Endothelial cell of umbilical vein (primary cell): Measurements from ENCODE around the gene HDAC4.

ENCODE experiments used
- FOS ChIP-seq: IDR thresholded peaks from 2 replicates; pipeline ENCODE4 v1.6.1; 2011; ENCODE audit warnings: mild to moderate bottlenecking, low read length, moderate library complexity, borderline replicate concordance; ENCODE audit not compliant: insufficient read depth
- MYC ChIP-seq: IDR thresholded peaks from one replicate; pipeline ENCODE4 v1.6.1; 2011; ENCODE audit warnings: mild to moderate bottlenecking, low read depth, low read length
- POLR2A ChIP-seq: IDR thresholded peaks from 2 replicates; pipeline ENCODE4 v1.6.1; 2012; ENCODE audit warnings: low read depth, mild to moderate bottlenecking, control low read depth, low read length
- TF ChIP-seq, protein P1 (sequence below), 2 donors: IDR thresholded peaks; 1 replicate in 1 of 2; 2 replicates in 1 of 2; pipeline ENCODE4 v1.5.1; 2011; ENCODE audit warnings: low read length in 2 of 2, mild to moderate bottlenecking in 2 of 2, moderate library complexity in 2 of 2, control low read depth in 1 of 2, inconsistent platforms in 1 of 2, low read depth in 1 of 2; ENCODE audit not compliant: insufficient read depth in 1 of 2; ENCODE audit errors: extremely low read depth in 1 of 2

DNA sequence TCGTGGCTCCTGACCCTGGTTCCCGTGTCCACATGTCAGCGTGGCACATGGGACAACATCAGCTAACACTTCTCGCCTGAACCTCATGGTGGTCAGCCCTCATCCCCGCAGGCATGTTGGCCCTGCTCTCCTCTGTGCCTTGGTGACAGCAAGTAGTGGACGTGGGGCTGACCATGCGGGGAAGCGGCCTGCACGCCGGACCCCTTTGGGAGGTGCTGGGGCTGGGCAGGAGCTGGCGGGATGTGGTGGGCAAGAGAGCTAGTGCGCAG is 303.5 kb downstream of the HDAC4 start:
- no peak for TF ChIP-seq FOS
- no peak for TF ChIP-seq POLR2A
- TF ChIP-seq, protein P1, sequence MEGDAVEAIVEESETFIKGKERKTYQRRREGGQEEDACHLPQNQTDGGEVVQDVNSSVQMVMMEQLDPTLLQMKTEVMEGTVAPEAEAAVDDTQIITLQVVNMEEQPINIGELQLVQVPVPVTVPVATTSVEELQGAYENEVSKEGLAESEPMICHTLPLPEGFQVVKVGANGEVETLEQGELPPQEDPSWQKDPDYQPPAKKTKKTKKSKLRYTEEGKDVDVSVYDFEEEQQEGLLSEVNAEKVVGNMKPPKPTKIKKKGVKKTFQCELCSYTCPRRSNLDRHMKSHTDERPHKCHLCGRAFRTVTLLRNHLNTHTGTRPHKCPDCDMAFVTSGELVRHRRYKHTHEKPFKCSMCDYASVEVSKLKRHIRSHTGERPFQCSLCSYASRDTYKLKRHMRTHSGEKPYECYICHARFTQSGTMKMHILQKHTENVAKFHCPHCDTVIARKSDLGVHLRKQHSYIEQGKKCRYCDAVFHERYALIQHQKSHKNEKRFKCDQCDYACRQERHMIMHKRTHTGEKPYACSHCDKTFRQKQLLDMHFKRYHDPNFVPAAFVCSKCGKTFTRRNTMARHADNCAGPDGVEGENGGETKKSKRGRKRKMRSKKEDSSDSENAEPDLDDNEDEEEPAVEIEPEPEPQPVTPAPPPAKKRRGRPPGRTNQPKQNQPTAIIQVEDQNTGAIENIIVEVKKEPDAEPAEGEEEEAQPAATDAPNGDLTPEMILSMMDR (IDR thresholded peaks at IDR 0.05; ENCODE audit: extremely low read depth in 1 of 2, insufficient read depth in 1 of 2, low read depth in 1 of 2, low read length in 2 of 2): no peak
- TF ChIP-seq MYC: no peak
